GM19438 (cell line): Measurements from ENCODE around the gene LTF.
"Not testable (repeated sequence)": the region's sequence is repeated elsewhere in the genome, so short reads cannot be mapped to it uniquely, and the experiment has no call there.

Source experiments
- ATAC-seq: cut with Tn5 transposase; IDR thresholded peaks from one replicate; pipeline ENCODE4 v1.9.1; 2021; ENCODE audit warnings: low read depth; ENCODE audit not compliant: unreplicated experiment

Gene LTF

DNA sequence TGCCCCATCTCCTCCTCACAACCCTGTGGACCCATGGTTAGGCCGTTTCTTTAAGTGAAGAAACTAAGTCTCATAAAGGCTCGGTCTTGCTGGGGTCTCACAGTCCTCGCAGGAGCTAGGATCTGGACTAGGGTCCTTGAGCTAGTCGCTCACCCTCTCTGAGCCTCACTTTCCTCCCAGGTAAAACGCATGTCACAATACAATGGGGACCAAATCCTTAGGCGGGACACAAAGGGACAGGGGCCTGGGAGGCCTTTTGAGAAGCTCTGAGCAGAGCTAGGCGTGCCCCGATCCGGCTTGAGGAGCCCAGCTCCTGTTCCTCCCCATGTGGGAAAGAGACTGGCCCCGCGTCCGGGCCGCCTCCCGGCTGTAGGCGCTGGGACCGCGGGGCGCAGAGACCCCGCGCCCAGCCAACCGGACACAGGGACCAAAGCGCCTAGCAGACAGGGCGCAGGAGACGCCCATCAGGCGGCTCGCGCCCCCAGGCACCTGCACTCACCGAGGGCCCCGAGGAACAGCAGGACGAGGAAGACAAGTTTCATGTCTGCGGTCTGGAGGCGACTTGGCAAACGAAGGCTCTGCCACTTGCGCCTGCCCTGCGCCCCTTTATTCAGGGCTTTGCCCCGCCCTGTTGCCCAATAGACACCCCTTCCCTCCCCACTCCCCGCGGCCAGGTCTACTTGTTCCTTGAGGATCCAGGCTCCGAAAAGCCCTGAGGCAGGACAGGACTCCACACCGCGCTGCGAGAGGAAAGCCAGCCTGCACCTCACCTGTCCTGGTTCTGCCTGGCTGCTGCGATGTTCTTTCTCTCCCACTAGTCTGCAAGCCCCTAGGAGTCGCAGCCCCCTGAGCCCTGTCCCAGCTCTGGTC is at the start of gene LTF:
Gene LTF, minus strand, starts transcription at position 580 of the 870 bp plus-strand sequence. Its CDS starts 38 bp downstream, at position 542.
- ATAC-seq: no peak

DNA sequence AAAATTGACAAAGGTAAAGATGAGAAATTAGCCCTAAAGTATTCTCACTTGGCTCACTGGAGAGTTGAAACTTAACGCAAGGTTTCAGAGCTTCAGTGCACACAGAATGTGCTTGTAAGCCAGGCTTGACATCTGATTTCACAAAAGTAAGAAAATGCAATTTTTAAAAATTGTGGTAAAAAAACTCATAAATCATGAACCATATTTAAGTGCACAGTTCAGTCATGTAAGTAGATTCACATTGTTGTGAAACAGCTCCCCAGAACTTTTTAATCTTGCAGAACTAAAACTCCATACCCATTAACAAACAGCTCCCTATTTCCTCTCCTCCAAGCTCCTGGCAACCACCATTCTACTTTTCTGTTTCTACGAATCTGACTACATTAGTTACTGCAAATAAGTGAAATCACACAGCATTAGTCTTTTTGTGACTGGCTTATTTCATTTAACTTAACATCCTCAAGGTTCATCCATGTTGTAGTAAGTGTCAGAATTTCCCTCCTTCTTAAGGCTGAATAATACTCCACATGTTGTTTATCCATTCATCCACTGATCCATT is 47.6 kb upstream of the LTF start:
- no peak for ATAC-seq

DNA sequence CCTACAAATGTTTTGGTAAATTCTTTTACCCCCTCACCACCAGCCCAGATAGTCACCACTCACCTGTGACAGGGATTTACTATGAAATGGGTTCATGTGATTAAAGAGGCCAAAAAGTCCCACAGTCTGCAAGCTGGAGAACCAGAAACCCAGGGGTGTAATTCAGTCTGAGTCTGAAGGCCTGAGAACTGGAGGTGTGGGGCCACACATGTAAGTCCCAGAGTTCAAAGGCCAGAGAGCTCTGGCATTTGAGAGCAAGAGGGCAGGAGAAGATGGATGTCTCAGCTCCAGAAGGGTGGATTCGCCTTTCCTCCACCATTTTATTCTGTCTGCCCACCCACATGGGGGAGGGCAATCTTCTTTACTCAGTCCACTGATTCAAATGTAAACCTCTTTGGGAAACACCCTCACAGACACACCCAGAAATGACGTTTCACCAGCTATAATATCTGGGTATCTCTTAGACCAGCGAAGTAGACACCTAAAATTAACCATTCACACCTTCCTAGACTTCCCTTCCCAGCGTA is 45.0 kb upstream of the LTF start:
- ATAC-seq: no peak

DNA sequence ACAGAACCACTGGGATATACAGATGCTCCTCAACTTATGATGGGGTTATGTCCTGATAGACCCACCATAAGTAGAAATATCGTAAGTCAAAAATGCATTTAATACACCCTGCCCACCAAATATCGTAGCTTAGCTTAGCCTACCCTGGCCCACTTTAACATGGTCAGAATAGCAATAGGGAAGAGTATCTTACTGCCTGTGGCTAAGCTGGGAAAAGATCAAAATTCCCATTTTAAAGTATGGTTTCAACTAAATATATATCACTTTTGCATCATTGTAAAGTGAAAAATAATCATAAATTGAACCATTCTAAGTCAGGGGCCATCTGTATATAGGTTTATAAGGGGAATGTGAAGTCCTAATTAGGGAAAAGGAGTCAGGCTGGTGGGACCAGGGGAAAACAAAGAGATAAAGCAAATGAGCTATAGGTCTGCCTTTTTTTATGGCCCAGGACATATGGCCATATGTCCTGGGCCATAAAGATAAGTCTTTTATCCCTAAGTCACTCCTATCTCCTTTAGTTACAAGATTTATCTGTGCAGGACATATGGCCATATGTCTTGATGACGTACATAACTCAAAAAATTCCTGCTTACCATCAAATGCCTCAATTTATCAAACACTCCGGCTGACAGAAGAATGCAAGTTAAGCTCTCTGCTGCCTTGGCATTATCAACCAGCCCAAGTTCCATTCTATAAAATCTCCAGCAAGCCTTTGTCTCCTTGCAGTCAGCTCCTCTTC is 44.3 kb upstream of the LTF start:
- no peak for ATAC-seq

DNA sequence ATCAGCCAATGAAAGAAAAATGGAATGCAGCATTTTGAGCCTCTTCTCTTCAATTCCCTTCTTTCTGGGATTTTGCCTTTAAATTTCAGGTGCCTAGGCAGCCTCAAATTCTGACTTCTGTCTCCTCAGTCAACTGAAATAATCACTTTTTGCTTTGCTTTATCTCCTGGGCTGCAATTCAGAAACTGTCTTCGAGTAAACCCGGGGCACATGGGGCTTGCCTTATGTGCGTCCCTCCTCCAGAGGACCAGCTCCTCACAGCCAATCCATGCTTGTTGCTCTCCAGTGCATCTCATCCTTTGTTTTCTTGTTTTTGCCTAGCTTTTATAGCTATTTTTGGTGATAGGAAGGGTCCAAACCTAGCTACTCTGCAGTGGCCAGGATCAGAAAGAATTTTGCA is 41.8 kb upstream of the LTF start:
- ATAC-seq: no peak

DNA sequence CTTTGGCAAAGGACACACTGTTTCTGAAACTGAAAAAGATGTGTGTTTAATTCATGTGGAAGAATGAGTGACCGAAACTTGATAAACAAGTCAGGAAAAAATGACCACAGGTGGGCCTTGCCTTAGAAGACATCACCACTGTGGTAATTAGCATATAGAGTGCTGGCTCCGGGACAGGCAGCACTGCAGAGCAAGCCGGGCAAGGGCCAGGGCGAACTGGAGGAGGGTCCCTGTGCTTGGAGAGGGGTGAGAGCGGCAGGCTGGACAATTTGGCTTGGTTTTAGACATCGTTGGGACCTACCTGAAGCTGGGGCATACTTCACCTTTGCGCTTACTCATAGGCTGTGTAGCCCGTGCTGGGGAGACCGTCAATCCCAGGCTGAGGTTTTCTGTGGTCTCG is 41.2 kb upstream of the LTF start:
- ATAC-seq: no peak

DNA sequence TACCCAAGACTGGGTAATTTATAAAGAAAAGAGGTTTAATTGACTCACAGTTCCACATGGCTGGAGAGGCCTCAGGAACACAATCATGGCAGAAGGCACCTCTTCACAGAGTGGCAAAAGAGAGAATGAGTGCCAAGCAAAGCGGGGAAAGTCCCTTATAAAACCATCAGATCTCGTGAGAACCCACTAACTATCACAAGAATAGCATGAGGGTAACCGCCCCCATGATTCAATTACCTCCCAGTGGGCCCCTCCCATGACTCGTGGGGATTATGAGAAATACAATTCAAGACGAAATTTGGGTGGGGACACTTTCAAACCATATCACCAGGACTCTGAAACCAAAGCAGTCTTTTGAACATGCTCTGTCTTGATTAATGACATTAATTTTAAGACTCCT is 40.1 kb upstream of the LTF start:
- no peak for ATAC-seq

DNA sequence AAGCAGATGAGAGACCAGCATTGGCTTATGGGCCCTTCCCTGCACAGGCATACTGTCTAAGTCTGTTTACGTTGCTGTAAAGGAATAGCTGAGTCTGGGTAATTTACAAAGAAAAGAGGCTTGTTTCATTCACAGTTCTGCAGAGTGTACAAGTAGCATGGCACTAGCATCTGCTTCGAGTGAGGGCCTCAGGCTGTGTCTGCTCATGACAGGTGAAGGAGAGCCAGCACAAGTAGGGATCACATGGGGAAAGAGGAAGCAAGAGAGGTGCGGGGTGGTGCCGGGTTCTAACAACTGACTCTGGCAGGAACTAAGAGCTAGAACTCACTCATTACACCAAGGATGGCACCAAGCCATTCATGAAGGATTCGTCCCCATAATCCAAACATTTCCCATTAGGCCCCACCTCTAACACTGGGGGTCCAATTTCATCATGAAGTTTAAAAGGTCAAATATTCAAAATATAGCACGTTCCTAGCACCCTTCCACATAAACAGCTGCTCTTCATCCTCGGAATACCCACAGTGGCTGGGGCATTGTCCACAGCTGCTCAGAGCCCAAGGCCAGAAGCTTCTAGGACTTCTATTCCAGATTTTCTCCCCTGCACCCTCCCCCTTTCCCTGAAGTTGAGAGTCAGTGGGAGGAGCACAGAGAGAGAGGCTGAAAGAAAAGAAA is 38.6 kb upstream of the LTF start:
- ATAC-seq: no peak

DNA sequence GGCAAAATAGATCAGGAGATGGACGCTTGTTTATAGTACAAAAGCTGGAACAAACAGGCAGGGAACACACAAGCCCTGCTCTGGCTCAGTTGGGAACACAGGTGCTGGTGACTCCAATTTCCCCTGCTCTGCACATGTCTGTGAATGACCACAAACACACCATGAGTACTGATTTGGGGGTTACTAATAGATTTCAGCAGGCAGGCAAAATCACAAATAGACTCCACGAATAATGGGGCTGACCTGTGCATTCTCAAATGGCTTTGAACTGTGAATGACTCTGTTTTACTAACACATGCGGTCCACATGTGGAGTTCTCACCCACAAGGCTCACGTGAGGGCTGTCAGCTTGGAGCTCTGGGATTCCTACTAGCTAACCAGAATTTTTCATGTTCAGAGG is 37.0 kb upstream of the LTF start:
- no peak for ATAC-seq

DNA sequence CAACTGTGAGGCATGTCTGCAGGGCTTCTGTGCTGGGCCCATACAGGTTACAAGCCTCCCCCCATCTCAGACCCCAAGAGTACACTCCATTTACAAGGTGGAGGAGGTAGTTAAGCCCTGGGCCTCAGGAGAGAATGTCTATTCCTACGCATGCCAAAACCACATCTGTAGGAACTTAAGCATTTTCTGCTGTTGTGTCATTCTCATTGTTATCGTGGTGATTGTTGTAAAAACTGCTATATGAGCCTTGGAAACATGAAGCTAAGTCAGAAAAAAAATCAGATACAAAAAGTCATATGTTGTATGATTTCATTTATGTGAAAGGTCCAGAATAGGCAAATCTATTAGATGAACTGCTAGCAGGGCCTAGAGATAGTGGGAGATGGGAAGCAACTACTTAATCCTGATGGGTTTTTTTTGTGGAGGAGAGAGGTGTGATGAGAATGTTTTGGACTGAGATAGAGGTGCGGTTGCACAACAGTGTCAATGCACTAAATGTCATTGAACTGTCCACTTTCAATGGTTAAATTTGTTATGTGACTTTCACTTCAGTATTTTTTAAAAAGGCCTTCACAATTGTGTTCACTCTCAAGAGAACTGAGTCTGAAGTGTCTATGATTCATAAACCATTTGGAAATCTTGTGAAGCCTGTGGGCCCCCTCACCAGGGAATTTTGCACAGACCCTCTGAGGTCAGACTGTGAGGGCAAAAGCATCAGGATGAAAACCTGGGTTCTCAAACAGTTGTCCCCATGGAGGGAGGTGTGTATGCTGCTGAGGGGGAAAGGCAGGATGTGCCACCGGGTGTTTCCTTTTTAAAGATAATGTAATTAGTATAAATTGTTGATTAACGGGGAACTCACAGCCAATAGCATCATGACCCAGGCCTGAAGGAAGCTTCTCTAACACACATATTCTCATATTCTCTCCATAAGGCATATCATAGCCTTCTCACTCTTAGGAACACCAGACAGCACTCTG is 36.2 kb upstream of the LTF start:
- no peak for ATAC-seq

DNA sequence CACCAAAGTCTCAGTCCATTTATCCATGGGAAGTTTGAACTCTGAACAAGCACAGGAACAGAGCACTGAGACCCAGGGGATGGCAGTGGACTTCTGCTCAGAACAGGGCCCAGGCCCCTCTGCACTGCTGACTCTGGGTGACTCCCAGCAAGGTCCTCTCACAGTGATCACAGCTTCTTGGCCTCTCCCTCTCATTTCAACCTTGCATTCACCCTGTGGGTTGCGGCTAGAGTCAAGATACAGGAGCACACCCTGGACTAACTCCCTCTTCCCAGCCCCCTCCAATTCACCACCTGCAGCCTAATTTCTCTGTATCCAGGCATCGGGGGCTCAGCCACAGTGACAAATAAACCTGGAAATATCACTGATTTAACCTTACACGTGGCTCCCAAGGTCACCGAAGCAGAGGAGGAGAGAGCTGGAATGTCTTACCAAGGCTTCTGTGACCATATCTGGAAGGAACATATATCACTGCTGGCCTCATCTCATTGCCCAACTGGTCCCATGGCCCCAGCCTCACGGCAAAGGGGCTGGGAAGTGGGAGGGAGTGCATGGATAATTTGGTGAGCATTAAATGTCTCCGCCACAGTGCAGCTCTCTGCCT is 34.3 kb upstream of the LTF start:
- ATAC-seq: no peak

DNA sequence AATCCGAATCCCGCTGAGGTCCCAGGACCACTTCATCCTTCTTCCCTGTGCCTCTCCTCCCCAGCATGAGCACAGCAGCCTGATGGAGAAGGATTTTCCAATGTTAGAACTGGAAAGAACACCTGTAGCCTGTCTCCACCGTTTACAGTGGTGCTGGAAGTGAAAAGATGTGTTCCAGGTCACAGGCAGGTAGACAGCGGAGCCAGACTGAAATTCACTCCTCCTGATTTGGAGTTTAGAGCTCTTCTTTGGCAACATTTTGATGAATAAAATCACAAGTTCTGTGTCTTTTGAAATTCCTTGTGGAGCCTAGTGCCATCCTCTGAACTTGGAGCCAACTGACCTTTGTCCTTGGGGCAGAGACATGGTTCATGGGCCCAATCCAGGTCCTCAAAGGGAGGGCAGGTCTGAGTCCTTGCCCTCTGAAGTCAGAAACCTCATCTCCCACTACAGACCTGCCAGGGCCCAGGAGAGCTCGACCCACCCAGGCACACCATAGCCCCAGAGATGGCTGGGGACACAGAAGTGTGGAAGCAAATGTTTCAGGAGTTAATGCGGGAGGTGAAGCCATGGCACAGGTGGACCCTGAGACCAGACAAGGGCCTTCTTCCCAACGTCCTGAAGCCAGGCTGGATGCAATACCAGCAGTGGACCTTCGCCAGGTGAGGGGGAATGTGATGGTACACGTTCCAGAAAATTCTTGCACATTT is 33.0 kb upstream of the LTF start, which contains the start of gene RTP3:
Gene RTP3, plus strand, starts transcription at position 421 of the 710 bp plus-strand sequence. Its CDS starts 87 bp downstream, at position 508.
- no peak for ATAC-seq

DNA sequence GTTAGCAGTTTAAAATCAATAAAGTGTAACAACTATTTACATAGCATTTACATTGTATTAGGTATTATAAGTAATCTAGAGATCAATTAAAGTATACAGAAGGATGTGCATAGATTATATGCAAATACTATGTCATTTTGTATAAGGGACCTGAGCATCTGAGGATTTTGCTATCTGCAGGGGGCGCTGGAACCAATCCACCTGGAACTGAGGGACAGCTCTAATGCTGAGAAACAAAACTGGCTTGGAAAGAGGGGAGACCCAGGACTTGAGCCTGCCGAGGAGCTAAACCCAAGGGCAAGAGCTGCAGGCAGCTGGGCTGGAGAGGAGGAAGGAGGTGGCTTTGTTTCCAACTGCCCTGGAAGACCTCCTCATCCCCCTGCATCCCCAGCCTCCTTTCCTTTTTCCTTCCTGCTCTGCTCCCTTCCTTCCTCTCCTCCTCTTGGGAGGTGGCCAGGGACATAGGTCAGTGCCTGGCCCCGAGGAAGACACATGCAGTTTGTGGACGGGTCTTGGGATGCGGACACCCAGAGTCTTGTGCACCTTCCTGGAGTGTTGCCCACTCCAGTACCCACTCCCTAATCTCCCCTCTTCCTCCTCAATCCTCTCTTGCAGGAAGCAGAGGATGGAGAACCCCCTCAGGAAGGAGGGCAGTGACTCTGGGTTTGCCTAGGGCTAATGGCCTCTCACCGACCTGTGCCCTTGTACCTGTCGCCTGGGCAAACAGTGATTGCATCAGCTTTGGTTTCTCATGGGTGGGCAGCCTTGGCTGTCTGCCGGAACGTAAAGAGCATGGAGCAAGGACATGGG is 32.2 kb upstream of the LTF start:
- ATAC-seq: no peak

DNA sequence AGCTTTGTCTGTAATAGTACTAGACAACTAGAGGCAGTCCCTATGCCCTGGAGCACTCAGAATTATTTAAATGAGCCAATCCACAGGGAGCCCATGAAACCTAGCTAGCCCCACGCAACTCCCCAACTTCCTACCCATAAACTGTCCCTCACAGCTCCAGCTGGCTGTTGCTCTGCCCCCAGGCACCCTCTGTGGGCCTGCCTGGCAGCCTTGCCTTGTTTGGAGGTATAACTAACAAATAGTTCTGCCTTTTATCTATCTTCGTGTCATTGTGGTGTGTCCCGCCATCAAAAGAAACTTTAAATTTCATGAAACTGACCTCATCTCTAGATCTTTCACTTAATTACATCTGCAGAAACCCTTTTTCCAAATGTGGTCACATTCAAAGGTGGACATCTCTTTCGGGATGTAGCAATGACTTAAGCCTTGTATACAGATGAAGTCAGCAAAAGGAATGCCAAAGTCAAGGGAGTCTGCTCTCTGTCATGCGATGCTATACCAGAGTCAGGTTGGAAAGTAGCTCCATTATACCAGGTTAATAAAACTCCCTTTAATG is 31.3 kb upstream of the LTF start:
- ATAC-seq: no peak

DNA sequence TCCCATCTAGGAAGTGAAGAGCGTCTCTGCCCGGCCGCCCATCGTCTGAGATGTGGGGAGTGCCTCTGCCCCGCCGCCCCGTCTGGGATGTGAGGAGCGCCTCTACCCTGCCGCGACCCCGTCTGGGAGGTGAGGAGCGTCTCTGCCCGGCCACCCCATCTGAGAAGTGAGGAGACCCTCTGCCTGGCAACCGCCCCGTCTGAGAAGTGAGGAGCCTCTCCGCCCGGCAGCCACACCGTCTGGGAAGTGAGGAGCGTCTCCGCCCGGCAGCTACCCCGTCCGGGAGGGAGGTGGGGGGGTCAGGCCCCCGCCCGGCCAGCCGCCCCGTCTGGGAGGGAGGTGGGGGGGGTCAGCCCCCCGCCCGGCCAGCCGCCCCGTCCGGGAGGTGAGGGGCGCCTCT is 29.8 kb upstream of the LTF start:
- not testable (repeated sequence) for ATAC-seq

DNA sequence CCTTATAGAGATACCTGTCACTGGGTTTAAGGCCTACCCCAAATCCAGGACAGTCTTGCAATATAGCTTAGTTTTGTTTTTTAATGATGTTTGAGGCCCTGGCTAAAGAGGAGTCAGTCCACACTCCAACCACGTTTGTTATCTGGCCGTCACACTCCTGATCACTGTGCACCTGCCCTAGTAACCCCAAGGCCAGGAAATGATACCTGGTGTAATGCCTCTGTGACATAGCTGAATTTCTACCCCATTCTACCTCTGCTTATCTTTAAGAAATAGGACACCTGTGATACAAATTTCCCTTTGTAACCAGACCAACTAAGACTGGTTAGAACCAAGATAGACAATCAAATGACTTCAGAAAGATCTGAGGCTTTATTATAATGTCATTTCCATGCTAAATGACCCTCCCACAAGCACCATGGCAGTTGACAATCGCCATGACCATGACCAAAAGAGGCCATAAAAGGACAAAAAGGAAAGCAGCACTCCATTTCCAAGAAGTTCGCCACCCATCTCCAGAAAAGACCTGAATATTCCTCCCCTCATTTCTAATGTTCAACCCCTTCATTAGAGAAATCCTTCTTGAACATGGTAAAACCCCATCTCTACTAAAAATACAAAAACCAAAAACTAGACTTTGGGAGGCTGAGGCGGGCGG is 28.3 kb upstream of the LTF start:
- ATAC-seq: no peak
